Neuron (in vitro differentiated cells): ENCODE measurements around the gene CEMIP.

Source experiments
- H2AFZ ChIP-seq: one replicate; pipeline ENCODE4 v1.6.1; 2013; ENCODE audit warnings: low read depth, mild to moderate bottlenecking, inconsistent platforms, low read length, moderate library complexity
- H3K27me3 ChIP-seq: one replicate; pipeline ENCODE4 v1.6.1; 2013; ENCODE audit warnings: low read length; ENCODE audit not compliant: insufficient read depth
- H3K36me3 ChIP-seq: one replicate; pipeline ENCODE4 v1.6.1; 2013; ENCODE audit warnings: low read length; ENCODE audit not compliant: insufficient read depth
- H3K4me1 ChIP-seq: one replicate; pipeline ENCODE4 v1.6.1; 2013; ENCODE audit warnings: low read length; ENCODE audit not compliant: insufficient read depth
- H3K4me3 ChIP-seq: 2 replicates; pipeline ENCODE4 v1.5.1; 2013; ENCODE audit warnings: mild to moderate bottlenecking, low read length, moderate library complexity
- H3K9me3 ChIP-seq: one replicate; pipeline ENCODE4 v1.6.1; 2013; ENCODE audit warnings: low read length

CEMIP gene

DNA sequence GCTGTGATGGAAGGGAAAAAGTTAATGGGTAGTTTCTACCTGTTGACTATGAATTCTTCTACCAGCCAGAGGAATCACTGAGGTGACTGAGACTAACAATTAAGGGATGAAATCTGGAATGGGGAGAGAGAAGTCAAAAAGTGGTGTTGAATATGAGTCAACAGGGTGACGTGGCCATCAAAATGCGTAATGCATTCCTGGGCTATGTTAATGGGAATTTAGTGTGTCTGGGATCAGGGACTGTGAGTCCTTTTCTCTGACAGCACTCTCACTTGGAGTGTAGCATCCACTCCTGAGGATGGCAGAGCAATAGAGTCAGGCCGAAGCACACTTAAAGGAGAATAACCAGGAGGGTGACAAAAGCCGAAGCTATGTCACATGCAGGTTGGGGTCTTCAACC lies 150.1 kb downstream of the CEMIP start:
- no peaks in the 10 kb centered on the region for H3K9me3 ChIP-seq
- H3K4me3 ChIP-seq = no peak overlapping the region
- H3K4me1 ChIP-seq = no peaks in the 10 kb centered on the region
- no peaks in the 10 kb centered on the region for H3K27me3 ChIP-seq
- H3K36me3 ChIP-seq = no peaks in the 10 kb centered on the region
- no peak overlapping the region for H2AFZ ChIP-seq

GRCh38 chr15:80929689-80930088 lies 150.5 kb downstream of the CEMIP start:
- Histone ChIP-seq H3K9me3 (no peaks in the 10 kb centered on the region), H3K36me3 (no peaks in the 10 kb centered on the region), H3K4me1 (no peaks in the 10 kb centered on the region), H2AFZ (no peak overlapping the region), H3K27me3 (no peaks in the 10 kb centered on the region), H3K4me3 (no peak overlapping the region)

- H3K4me3 ChIP-seq = no peak overlapping the region
- no peaks in the 10 kb centered on the region for H3K36me3 ChIP-seq
- no peaks in the 10 kb centered on the region for H3K4me1 ChIP-seq
- H3K27me3 ChIP-seq = no peaks in the 10 kb centered on the region
- no peaks in the 10 kb centered on the region for H3K9me3 ChIP-seq
- no peak overlapping the region for H2AFZ ChIP-seq
These were observed 152.0 kb downstream of the CEMIP start for GRCh38 chr15:80931191-80931590.

- H3K4me3 ChIP-seq = no peak overlapping the region
- no peaks in the 10 kb centered on the region for H3K9me3 ChIP-seq
- no peaks in the 10 kb centered on the region for H3K4me1 ChIP-seq
- H3K27me3 ChIP-seq = no peaks in the 10 kb centered on the region
- H3K36me3 ChIP-seq = no peaks in the 10 kb centered on the region
- no peak overlapping the region for H2AFZ ChIP-seq
These were observed 152.7 kb downstream of the CEMIP start for GRCh38 chr15:80931721-80932512.

GRCh38 chr15:80932513-80932815 lies 153.3 kb downstream of the CEMIP start:
- Histone ChIP-seq H3K36me3 (no peaks in the 10 kb centered on the region), H3K27me3 (no peaks in the 10 kb centered on the region), H3K4me1 (no peaks in the 10 kb centered on the region), H3K9me3 (no peaks in the 10 kb centered on the region), H2AFZ (no peak overlapping the region), H3K4me3 (no peak overlapping the region)

DNA sequence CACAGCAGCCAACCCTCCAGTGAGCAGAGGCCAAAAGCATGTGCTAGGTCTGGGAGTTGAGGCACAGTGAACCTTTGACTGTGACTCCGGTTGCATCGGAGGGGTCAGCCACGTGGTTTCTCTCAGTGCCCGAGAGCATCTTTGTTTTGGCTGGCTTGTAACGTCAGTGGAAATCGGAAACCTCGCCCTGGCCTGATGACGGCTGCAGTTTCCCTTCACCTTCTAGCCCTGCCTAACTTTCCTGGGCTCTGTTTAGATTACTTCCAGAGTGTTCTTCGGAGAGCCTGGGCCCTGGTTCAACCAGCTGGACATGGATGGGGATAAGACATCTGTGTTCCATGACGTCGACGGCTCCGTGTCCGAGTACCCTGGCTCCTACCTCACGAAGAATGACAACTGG lies 153.8 kb downstream of the CEMIP start:
- H3K36me3 ChIP-seq = no peaks in the 10 kb centered on the region
- H2AFZ ChIP-seq = no peak overlapping the region
- no peaks in the 10 kb centered on the region for H3K4me1 ChIP-seq
- H3K4me3 ChIP-seq = no peak overlapping the region
- no peaks in the 10 kb centered on the region for H3K27me3 ChIP-seq
- H3K9me3 ChIP-seq = no peaks in the 10 kb centered on the region

DNA sequence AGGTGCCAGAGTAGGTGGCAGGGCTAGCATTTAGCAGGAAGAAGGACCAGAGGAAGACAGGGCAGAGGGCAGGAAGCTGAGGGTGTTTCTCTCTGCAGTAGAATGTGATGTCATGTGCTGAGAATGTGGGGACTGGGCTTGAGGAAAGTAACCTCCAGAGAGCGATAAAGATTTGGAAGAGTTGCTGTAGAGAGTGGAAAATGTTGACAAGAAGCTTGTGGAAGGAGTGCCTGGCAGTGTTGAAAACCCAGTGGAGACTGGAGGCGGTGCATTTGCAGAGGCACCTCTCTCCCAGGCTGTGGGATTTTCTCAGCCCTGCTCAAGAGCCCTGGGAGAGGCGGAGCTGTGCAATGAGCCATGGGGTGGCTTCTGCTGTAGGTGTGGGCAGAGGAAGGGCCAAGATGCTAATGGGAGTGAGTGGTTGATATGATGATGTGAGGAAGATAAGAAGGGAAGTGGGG lies 155.6 kb downstream of the CEMIP start:
- Histone ChIP-seq H3K27me3 (no peaks in the 10 kb centered on the region), H3K9me3 (no peaks in the 10 kb centered on the region), H2AFZ (no peak overlapping the region), H3K4me3 (no peak overlapping the region), H3K4me1 (no peaks in the 10 kb centered on the region), H3K36me3 (no peaks in the 10 kb centered on the region)

DNA sequence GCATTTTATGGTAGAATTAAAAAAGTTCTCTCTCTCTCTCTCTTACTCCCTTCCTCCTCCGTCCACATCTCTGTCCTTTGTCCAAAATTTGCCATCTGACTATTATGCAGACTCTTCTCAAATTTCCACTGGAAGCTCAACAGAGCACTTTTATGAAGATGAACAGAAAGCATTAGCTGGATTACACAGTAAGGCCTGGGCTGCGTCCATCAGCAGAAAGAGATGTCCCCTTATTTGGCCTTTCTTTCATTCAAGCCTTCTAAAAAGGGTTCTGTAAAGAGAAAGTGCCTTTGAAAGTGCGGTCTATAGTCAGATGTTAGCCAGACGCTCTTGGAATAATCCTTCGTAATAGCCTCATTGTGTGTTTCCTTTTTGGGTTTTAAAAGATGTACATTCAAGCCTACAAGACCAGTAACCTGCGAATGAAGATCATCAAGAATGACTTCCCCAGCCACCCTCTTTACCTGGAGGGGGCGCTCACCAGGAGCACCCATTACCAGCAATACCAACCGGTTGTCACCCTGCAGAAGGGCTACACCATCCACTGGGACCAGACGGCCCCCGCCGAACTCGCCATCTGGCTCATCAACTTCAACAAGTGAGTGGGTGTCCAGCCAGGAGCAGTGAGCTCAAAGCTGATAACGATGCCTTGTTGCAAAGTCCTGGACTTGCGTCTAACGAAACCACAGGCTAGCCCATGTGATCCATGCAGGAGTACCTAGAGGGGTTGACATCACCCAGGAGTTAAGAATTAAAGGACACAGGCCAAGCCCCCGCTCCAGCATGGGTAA lies 157.3 kb downstream of the CEMIP start:
- H3K4me1 ChIP-seq = no peaks in the 10 kb centered on the region
- H3K27me3 ChIP-seq = no peaks in the 10 kb centered on the region
- no peaks in the 10 kb centered on the region for H3K36me3 ChIP-seq
- H3K9me3 ChIP-seq = no peaks in the 10 kb centered on the region
- H3K4me3 ChIP-seq = no peak overlapping the region
- no peak overlapping the region for H2AFZ ChIP-seq

- Histone ChIP-seq H3K36me3 (peaks cover 2% of the 10 kb centered on the region), H3K27me3 (no peaks in the 10 kb centered on the region), H2AFZ (no peak overlapping the region), H3K9me3 (no peaks in the 10 kb centered on the region), H3K4me1 (no peaks in the 10 kb centered on the region), H3K4me3 (no peak overlapping the region)
These were observed 158.5 kb downstream of the CEMIP start for GRCh38 chr15:80937718-80938117.

DNA sequence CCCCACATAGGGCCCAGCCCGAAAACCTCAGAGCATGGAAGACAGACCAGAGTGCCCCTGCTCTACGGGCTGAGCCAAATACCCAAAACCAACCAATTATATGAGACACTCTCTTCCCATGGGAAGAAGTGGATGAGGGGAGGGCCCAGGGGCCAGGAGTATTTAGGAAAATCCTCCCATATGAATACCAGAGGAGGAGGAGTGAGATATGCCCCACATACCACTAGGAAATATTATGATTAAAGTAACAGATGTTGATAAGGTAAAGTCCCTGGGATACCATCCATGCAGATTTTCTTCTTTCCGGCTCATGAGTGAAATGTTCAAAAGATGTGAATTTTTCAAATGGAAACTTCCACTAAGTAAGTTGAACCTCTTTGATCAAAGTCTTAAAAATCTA lies 160.0 kb downstream of the CEMIP start:
- Histone ChIP-seq H3K9me3 (no peaks in the 10 kb centered on the region), H3K36me3 (peaks cover 2% of the 10 kb centered on the region), H3K4me3 (no peak overlapping the region), H2AFZ (no peak overlapping the region), H3K27me3 (no peaks in the 10 kb centered on the region), H3K4me1 (no peaks in the 10 kb centered on the region)

DNA sequence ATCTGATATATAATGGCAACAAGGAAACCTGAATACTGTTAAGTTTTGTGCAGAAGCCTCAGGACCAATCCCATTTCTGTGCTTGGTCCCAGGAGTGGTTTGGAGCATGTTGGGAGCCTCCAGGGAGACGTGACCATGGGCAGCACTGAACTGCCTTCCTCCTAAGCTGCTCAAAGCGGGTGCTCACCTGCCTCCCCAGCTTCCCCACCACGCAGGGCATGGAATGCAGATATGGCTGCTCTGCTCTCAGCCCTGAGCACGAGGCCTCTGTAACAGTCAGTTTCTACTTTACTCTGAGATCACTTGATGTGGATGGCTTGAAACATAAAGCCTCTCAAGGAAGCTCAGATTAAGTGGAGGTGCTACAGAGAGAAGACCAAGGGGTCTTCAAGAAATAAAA lies 161.2 kb downstream of the CEMIP start:
- Histone ChIP-seq H3K9me3 (no peaks in the 10 kb centered on the region), H2AFZ (no peak overlapping the region), H3K27me3 (no peaks in the 10 kb centered on the region), H3K36me3 (peaks cover 5% of the 10 kb centered on the region), H3K4me3 (no peak overlapping the region), H3K4me1 (no peaks in the 10 kb centered on the region)

DNA sequence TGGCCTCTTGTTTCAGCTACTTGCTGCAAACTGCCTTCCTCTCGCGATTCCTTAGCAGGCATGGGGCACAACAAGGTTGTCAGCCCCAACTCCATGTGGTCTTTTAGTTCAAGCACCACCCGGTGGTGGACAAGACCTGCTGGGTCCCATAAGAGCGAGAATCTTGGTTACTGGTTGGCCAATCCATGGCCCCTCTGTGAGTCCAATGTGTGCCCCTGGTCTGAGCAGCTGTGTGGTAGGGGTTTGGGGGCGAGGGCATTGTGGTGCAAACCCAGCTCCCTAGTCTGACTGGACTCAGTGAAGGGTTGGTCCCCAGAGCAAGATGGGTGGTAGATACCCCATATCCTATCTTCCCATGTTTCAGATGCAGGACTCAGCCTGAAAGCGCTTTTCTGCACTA lies 161.7 kb downstream of the CEMIP start:
- Histone ChIP-seq H3K36me3 (peaks cover 5% of the 10 kb centered on the region), H3K9me3 (no peaks in the 10 kb centered on the region), H3K27me3 (no peaks in the 10 kb centered on the region), H3K4me1 (no peaks in the 10 kb centered on the region), H3K4me3 (no peak overlapping the region), H2AFZ (no peak overlapping the region)

DNA sequence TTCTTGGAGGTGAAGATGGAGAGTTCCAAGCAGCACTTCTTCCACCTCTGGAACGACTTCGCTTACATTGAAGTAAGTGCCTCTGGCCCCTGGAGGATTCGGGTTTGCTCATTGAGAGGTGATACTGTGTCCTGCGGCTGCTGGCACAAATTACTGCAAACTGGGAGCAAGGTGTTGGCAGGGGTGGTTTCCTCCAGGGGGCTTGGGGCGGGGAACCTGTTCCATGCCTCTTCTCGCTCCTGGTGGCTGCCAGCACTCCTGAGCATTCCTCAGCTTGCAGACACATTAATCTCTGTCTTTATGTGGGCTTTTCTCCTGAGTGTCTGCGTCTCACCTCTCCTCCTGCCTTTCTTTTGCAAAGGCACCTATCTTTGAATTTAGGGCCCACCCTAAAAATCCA lies 163.1 kb downstream of the CEMIP start:
- no peaks in the 10 kb centered on the region for H3K9me3 ChIP-seq
- H2AFZ ChIP-seq = no peak overlapping the region
- H3K27me3 ChIP-seq = no peaks in the 10 kb centered on the region
- H3K4me1 ChIP-seq = no peaks in the 10 kb centered on the region
- no peak overlapping the region for H3K4me3 ChIP-seq
- peaks cover 12% of the 10 kb centered on the region for H3K36me3 ChIP-seq
